ENCODE results near the gene ACY1. TPM values are rescaled to one million over a fixed set of nuclear protein-coding genes. Genes with fewer than 3 reads are reported as not detected.
A peak's percentile ranks its signal among the peaks of the same experiment; 100 is the strongest.

ACY1 gene
- total and polyA plus RNA-seq, 10 of the 15 experiments (the other 5 are each of a cell fraction or from before 2014, with no cell fraction given), result 18.5 to 42.2 (median 27.8) TPM

DNA sequence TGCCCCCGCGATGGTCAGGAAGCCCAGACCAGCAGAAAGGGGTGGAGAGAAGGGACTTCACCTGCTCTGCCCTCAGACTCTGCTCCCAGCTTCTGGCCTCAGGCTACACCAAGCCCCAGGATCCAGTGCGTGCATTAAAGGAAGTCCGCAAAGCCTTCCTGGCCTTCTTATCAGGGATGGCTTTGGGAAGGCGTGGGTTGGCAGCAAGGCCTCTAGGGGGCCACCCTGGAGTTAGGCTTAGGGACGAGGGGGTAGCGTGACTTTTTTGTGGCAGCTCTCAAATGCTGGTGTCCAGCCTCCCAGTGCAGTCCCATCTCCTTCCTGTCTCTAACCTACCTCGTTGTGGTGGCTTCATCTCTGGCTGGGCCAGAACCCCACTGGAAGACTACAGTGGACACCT, 31.3 kb downstream of the ACY1 start:
- Histone ChIP-seq H2AFZ (ENCODE audit: control insufficient read depth, low read depth, low read length) (no peak overlapping the region), H3K79me2 (ENCODE audit: control insufficient read depth, insufficient read depth, low read length) (no peaks in the 10 kb centered on the region), H3K9me3 (replicated peaks; ENCODE audit: control insufficient read depth, insufficient read depth, low read length) (no peaks in the 10 kb centered on the region), H3K36me3 (ENCODE audit: control insufficient read depth in 2 of 2, insufficient read depth in 2 of 2, low read length in 1 of 2) (no peaks in the 10 kb centered on the region), H4K20me1 (ENCODE audit: control insufficient read depth, insufficient read depth) (no peaks in the 10 kb centered on the region), H3K4me1 (ENCODE audit: control insufficient read depth, insufficient read depth, low read length) (peaks cover 4% of the 10 kb centered on the region), H3K27ac (ENCODE audit: control insufficient read depth, insufficient read depth) (no peak overlapping the region), H3K9ac (ENCODE audit: control insufficient read depth, insufficient read depth, low read length) (no peak overlapping the region), H3K27me3 (replicated peaks in 1 of 2; ENCODE audit: control insufficient read depth in 2 of 2, insufficient read depth in 2 of 2, low read length in 1 of 2) (no peaks in the 10 kb centered on the region), H3K4me3 (no peak overlapping the region), H3K4me2 (ENCODE audit: control insufficient read depth, insufficient read depth) (no peak overlapping the region)
- TF ChIP-seq RAD21 (IDR thresholded peaks at IDR 0.05; ENCODE audit: insufficient read depth, low read depth, low read length), result peak; percentile 3; the same call in 1 of the 2 replicates
- no peak for TF ChIP-seq ZNF622 (IDR thresholded peaks at IDR 0.05)
- TF ChIP-seq, protein P1, sequence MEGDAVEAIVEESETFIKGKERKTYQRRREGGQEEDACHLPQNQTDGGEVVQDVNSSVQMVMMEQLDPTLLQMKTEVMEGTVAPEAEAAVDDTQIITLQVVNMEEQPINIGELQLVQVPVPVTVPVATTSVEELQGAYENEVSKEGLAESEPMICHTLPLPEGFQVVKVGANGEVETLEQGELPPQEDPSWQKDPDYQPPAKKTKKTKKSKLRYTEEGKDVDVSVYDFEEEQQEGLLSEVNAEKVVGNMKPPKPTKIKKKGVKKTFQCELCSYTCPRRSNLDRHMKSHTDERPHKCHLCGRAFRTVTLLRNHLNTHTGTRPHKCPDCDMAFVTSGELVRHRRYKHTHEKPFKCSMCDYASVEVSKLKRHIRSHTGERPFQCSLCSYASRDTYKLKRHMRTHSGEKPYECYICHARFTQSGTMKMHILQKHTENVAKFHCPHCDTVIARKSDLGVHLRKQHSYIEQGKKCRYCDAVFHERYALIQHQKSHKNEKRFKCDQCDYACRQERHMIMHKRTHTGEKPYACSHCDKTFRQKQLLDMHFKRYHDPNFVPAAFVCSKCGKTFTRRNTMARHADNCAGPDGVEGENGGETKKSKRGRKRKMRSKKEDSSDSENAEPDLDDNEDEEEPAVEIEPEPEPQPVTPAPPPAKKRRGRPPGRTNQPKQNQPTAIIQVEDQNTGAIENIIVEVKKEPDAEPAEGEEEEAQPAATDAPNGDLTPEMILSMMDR (IDR thresholded peaks at IDR 0.05 in 2 of 3, conservative IDR thresholded peaks at IDR 0.05 in 1 of 3; ENCODE audit: control insufficient read depth in 2 of 3, extremely low read depth in 1 of 3, insufficient read depth in 1 of 3, low read depth in 3 of 3, low read length in 3 of 3), result 0 out of 6 replicates have a peak, but pooled peaks of 1 of the 3 experiments have one; percentile 17
- ChIA-PET CTCF (interaction anchor here (1.7 to 8.2 kb wide), 4 partner anchors 10 to 109 kb away, joined by 3 to 93 read pairs (median 32); partner anchors contain the start of gene DUSP7), RAD21 (ENCODE audit: unreplicated experiment) (interaction anchor here (1.0 to 2.5 kb wide), 9 partner anchors 9 to 109 kb away, joined by 3 to 17 read pairs (median 5); partner anchors contain the start of gene DUSP7), POLR2A (interaction anchor here (0.5 to 2.1 kb wide), 5 partner anchors 10 to 56 kb away, joined by 3 to 6 read pairs (median 5); partner anchors contain the start of genes DUSP7 and RPL29), SMC1A (ENCODE audit: uncharacterized antibody, unreplicated experiment) (interaction anchor here (1.0 to 12.8 kb wide), 5 partner anchors 11 to 140 kb away, joined by 3 to 116 read pairs (median 9); partner anchors contain the start of genes DUSP7 and POC1A)
- FAIRE-seq (no peak), DNase-seq (ENCODE audit: low read depth, low spot score) (no peak), ATAC-seq (peak; percentile 22)
- no TSS peak for BruUV-seq (replicated peaks)
- intact Hi-C loops (cut with micrococcal nuclease; ENCODE audit: unreplicated experiment), result no loop called here
- in situ Hi-C loops (cut with MboI), result no loop called here
- 57% methylated on average over 8 of the region's 8 CpGs for WGBS (ENCODE audit: insufficient coverage, insufficient replicate concordance, low lambda C conversion rate, missing lambda C conversion rate)

Measured in GM12878 (cell line).